CD4-positive, alpha-beta T cell treated with Interleukin-6 at 100 ng/mL for 8 hours (primary cell): ENCODE measurements around the gene C6orf52.
"Not testable (repeated sequence)": the region's sequence is repeated elsewhere in the genome, so short reads cannot be mapped to it uniquely, and the experiment has no call there.

Source experiments
- DNase-seq: peaks from one replicate; pipeline ENCODE4 v3.0.0-alpha.2; 2020; ENCODE audit warnings: mixed read lengths, low spot score

Gene C6orf52

DNA sequence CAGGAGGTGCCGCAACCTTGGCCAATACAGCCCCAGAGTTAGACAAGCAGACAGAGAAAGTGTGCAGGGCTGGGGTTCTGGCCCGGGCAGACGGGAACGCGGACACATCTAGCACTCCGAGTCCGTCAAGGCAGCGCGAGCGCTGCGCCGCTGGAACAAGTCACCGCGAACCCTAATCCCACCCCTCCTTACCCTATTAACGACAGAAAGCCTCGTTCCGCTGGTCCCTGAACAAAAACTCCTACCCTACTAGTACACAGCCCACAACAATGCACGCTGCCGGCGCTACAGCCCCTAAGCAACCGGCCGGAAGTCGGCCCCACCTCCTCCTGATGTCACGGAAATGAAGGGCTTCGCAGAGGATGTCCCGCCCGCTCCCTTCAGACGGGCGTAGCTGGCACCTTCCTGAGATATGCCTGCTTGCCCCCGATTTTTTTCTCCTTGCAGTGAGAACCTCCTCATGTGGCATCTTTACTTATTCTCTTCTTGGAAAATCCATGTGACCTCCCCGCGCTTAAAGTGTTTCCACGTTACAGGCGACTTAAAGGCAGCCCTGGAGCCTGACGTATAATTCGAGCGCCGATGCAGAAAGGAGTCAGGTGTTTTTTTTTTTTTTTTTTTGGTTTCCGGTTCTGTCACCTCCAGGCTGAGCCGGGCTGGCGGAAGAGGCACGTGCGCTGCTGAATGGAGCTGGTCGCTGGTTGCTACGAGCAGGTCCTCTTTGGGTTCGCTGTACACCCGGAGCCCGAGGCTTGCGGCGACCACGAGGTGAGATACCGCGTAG is at the start of gene C6orf52, which contains the start of gene PAK1IP1:
Gene C6orf52 (minus strand): TSS at position 315 of the 784 bp plus-strand sequence. CDS start 7,066 bp downstream, outside the sequence.
Gene PAK1IP1 (plus strand): TSS at position 671 of the 784 bp plus-strand sequence. CDS start 14 bp downstream, at position 685.
- DNase-seq: peak; percentile 92

DNA sequence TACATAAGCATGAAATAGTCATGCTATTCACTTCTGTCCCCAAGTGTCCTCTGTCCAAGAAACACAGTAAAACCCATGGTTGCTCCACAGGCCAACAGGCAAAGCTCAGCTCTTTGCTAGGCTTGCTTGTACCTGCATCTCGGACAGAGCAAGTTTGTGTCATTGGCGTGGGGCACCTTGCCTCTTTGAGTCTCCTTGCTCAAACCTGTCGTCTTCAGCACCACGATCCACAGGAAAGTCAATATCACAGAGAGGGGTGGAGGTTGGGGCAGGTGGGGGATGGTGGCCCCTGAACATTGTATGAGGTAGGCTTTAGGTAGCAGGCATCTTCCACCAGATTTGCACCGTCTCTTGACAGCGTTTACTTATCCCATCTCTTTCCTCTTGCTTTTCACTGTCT is 49.1 kb upstream of the C6orf52 start:
- DNase-seq: no peak

DNA sequence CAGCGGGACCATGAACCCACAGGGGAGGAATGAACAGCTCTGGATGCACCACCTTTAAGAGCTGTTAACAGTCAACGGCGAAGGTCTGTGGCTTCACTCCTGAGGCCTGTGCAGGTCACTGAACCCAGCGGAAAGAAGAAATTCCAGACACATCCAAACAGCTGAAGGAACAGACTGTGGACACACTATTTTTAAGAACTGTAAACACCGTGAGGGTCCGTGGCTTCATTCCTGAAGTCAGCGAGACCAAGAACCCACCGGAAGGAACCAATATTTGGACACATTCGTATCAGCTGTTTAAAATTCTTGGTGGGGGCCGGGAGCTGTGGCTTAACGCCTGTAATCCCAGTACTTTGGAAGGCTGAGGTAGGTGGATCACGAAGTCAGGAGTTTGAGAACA is 47.8 kb upstream of the C6orf52 start:
- no peak for DNase-seq

DNA sequence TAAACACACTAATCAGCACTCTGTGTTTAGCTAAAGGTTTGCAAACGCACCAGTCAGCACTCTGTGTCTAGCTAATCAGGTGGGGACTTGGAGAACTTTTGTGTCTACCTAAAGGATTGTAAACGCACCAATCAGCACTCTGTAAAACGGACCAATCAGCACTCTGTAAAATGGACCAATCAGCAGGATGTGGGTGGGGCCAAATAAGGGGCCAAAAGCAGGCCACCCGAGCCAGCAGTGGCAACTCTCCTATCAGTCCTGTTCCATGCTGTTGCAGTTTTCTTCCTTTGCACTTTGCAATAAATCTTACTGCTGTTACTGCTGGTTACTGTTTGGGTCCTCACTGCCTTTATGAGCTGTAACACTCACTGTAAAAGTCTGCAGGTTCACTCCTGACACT is 47.2 kb upstream of the C6orf52 start:
- DNase-seq: not testable (repeated sequence)

DNA sequence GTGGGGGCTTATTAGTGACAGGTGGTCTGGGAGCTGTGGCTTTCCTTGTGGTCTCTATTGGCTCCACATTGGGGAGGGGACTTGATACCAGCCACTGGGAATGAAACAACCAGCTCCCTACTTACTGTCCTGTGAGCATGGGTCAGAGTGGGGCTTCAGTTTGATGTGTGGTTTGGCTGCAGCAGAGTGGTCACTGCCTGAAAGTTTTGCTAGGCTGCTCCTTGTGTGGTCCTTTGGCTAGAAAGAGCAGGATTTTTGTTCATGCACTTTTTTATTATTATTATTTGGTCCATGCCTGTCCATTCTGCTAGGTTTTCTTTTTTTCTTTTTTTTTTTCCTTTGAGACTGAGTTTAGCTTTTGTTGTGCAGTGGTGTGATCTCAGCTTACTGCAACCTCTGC is 45.6 kb upstream of the C6orf52 start:
- DNase-seq: no peak

DNA sequence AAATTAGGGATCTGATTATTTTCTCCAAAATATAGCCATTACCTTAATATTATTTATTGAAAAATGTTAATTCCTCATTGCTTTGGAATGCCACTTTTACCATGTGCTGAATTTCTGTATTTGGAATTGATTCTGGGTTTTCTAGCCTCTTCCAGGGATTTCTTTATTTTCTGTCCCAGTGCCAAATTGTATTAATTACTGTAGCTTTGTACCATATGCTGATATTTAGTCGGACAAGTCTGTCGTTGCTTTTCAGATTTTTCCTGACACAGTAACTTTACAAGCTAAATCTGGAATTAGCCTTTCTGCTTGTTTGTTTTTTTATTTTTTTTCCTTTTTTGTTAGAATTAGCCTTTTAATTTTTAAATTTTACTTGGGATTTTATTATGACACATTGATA is 42.3 kb upstream of the C6orf52 start:
- DNase-seq: no peak

DNA sequence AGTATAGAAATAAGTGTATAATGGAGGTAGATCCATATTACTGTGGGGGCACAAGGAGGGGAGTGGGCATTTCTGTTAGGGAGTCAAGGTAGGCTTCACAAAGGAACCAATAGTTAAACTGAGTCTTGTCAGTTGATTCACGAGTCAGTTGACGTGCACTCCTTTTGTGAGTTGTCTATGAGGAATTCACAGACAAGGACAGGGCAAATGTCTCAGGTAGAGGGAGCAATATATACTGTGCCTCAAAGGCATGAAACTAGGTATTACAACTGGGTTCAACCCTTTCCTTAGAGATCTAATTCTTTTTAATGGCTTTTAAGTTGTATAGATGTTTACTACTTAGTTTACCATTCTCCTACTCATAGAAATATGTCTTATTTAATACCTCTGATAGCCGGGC is 39.4 kb upstream of the C6orf52 start:
- DNase-seq: no peak

DNA sequence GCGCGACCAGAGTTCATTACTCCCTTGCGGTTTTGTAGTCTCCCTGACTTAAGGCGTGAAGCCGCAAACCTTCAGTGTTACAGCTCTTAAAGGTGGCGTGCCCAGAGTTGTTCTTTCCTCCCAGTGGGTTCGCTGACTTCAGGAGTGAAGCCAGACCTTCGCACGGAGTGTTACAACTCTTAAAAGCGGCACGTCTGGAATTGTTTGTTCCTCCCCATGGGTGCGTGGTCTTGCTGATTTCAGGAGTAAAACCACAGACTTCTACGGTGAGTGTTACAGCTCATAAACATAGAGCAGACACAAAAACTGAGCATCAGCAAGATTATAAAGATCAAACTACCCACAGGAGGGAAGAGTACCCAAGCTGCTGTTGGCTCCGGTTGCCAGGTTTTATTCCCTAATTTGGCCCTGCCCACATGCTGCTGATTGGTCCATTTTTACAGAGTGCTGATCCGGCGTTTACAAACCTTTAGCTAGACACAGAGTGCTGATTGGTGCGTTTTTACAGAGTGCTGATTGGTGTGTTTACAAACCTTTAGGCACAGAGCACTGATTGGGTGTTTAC is 38.8 kb upstream of the C6orf52 start:
- DNase-seq: no peak

DNA sequence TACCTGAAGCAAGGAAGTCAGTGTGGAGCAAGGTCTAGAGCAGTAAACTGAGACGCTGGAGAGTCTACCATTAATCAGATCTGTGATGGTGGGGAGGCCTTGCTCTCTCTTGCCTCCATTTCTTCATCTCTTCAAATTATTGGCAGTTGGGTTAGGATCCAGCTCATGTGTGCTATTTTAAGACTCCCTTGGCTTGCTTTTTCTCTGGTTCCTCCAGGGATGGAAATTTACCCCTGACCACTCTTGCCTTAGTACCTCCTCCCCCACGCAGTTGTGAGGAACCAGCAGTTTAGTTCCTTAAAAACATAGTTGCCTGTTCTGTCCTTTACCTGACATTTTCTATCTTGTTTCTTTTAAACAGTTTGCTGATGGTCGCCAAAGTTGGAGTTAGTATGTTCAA is 35.8 kb upstream of the C6orf52 start:
- no peak for DNase-seq

DNA sequence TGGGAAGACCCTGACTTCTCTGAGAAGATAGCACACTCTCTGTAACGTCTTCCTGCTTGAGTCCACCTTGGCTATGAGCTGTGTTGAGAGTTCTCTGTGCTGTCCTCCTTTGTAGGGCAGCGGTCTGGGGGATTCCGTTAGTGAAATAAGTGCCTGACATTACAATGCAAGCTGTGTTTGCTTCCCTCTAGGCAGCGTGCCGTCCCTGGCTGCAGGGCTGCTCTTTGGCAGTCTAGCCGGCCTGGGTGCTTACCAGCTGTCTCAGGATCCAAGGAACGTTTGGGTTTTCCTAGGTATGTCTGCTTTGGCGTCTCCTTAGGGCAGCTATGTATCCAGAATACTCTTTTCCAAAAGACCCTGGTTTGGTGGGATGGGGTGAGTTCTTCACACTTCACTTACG is 31.3 kb upstream of the C6orf52 start:
- no peak for DNase-seq

DNA sequence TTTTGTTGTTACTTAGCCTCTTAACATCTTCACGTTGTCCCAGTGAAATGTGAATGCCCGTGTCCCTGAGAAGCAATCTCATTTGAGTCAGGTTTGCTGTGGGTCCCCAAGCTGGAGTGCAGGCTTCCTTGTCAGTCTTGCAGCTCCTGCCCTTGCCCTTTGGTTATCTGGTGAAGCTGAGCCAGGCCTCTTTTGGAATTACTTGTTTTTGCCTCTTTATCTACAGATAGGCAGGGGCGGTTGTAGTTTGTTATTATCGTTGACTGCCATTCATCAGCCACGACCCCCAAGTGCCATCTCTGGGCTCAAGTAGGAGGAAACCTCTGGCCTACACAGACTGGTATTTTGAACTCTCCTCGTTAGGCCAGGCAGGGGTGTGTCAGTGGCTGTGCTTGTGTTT is 30.6 kb upstream of the C6orf52 start:
- no peak for DNase-seq

DNA sequence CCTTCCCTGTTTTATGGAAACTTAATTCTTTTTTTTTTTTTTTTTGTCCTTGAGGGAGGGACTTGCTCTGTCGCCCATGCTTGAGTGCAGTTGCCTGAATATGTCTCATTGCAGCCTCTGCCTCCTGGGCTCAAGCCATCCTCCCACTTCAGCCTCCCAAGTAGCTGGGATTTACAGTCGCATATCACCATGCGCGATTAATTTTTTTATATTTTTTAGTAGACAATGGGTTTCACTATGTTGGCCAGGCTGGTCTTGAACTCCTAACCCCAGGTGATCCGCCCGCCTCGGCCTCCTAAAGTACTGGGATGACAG is 29.1 kb upstream of the C6orf52 start:
- DNase-seq: no peak

DNA sequence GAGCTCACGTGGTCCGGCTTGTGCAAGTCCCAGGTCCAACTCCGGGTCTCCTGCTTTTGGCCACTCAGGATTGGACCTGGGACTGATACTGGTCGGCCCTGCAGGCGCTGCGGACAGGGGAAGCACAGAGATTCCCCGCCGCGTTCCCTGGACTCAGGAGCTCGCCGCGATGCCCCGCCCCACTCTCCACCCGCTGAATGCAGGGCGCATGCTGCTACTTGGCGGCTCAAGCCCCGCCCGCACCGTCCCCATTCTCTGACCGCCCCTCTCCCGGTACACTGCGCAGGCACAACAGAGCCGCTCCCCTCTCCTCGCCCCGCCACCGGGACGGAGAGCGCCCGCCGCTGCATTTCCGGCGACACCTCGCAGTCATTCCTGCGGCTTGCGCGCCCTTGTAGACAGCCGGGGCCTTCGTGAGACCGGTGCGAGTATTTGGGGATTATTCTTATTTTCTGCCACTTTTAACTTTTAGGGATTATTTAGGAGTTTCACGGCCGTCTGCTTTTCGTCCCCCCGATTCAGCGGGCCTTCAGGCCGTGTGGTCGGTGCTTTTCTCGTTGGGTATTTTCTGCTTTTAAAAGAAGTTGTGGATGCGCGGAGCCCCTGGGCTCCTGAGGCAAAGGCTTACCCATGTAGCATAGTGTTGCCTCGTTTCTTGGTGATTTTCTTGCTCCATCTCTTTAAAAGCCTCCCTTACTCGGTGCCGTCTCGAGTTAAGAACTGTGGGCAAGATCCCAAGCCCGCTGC is 28.6 kb upstream of the C6orf52 start, which contains the start of gene TMEM14C:
Gene TMEM14C (plus strand): TSS at position 251 of the 747 bp plus-strand sequence. CDS start 1,544 bp downstream, outside the sequence.
- peak; percentile 81 for DNase-seq

DNA sequence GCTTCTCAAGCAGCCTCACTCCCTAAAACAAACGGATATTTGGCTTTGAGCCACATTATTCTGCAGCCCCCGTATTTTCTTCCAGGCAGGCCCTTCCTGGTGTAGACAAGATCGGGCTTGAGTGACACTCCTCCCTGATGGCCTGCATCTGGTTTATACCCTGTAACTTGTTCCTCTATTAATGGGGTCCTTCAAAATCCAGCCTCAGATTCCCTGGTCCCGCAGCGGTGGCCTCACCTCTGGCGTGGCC is 28.1 kb upstream of the C6orf52 start:
- no peak for DNase-seq

DNA sequence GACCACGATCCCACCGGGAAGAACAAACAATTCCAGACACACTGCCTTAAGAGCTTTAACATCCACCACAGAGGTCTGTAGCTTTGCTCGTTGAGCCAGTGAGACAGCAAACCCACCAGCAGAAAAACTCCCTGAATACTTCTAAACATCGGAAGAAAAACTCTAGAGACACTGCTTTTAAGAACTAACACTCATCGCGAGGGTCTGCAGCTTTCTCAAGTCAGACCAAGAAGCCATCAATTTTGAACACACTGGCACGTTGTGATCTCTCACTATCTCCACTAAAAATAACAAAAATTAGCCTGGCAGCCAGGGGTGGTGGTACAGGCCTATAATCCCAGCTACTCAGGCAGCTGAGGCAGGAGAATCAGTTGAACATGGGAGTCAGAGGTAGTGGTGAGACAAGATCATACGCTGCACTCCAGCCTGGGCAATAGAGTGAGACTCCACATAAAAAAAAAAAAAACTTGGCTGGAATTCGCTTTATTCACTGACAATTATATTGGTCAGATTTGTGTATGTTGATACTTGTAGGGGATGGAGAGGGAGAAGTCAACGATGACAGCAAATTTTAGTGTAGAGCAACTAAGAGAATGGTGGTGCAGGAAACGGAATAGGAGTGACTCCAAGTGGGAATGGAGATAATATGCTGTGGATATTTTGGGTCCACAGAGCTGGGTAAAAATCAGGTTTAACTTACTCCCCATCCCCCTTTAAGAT is 27.6 kb upstream of the C6orf52 start:
- no peak for DNase-seq

DNA sequence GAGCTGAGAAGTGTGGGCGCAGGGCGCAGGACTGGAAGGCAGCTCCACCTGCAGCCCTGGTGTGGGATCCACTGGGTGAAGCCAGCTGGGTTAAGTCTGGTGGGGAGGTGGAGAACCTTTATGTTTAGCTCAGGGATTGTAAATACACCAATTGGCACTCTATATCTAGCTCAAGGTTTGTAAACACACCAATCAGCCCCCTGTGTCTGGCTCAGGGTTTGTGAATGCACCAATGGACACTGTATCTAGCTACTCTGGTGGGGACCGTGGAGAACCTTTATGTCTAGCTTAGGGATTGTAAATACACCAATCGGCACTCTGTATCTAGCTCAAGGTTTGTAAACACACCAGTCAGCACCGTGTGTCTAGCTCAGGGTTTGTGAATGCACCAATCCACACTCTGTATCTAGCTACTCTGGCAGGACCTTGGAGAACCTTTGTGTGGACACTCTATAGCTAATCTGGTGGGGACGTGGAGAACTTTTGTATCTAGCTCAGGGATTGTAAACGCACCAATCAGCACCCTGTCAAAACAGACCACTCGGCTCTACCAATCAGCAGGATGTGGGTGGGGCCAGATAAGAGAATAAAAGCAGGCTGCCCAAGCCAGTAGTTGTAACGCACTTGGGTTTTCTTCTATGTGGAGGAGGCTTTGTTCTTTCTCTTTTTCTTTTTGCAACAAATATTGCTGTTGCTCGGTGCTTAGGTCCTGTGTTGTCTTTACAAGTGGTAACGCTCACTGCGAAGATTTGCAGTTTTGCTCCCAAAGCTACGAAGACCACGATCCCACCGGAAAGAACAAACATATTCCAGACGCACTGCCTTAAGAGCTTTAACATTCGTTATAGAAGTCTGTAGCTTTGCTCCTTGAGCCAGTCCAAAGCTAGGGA is 26.8 kb upstream of the C6orf52 start:
- DNase-seq: not testable (repeated sequence)

DNA sequence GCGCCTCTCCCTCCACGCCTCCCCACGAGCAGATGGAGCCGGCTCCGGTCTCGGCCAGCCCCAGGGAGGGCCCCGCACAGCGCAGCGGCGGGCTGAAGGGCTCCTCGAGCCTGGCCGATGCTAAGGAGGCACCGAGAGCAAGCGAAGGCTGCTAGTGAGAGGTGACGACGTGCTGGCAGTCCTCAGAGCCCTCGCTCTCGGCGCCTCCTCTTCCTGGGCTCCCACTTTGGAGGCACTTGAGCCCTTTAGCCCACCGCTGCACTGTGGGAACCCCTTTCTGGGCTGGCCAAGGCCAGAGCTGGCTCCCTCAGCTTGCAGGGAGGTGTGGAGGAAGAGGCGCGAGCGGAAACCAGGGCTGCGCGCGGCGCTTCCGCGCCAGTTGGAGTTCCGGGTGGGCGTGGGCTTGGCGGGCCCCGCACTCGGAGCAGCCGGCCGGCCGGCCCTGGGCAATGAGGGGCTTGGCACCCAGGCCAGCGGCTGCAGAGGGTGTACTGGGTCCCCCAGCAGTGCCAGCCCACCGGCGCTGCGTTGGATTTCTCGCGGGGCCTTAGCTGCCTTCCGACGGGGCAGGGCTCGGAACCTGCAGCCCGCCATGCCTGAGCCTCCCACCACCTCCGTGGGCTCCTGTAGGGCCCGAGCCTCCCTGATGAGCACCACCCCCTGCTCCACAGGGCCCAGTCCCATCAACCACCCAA is 26.0 kb upstream of the C6orf52 start:
- peak; percentile 36 for DNase-seq

DNA sequence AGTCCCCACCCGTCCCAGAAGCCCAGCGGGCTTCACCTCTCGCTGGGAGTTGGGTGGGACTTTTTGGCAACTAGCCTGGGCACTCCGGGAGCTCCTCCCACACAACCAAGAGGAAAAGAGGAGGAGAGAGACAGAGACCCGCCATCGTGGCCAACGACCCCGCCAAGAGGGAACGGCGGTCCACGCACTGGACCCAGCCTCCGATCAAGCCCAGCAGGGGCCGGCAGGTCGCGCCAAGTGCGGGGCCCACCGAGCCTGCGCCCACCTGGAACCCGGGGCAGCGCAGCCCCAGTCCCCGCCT is 25.5 kb upstream of the C6orf52 start:
- DNase-seq: no peak

DNA sequence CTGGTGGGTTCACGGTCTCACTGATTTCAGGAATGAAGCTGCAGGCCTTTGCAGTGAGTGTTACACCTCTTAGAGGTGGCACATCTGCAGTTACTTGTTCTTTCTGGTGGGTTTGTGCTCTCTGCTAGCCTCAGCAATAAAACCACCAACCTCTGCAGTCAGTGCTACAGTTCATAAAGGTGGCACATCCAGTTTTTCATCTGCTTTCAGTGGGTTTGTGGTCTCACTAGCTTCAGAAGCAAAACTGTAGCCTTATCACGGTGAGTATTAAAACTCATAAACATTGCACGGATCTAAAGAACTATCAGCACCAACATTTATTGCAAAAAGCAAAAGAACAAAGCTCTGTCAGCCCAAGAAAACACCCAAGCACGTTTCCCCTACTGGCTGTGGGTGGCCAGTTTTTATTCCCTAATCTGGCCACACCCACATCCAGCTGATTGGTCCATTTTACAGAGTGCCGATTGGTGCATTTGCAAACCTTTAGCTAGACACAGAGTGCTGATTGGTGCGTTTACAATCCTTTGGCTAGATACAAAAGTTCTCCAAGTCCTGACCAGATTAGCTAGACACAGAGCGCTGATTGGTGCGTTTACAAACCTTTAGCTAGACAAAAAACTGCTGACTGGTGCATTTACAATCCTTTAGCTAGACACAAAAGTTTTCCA is 25.0 kb upstream of the C6orf52 start:
- DNase-seq: no peak

DNA sequence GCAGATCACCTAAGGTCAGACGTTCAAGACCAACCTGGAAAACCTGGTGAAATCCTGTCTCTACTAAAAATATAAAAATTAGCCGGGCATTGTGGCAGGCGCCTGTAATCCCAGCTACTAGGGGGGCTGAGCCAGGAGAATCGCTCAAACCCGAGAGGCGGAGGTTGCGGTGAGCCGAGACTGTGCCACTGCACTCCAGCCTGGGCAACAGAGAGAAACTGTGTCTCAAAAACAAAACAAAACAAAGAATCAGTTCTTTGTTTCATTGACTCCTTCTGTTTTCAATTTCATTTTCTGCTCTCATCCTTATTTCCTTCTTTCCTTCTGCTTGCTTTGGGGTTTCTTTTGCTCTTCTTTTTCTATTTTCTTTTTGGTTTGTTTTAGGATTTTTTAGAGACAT is 19.5 kb upstream of the C6orf52 start:
- no peak for DNase-seq

DNA sequence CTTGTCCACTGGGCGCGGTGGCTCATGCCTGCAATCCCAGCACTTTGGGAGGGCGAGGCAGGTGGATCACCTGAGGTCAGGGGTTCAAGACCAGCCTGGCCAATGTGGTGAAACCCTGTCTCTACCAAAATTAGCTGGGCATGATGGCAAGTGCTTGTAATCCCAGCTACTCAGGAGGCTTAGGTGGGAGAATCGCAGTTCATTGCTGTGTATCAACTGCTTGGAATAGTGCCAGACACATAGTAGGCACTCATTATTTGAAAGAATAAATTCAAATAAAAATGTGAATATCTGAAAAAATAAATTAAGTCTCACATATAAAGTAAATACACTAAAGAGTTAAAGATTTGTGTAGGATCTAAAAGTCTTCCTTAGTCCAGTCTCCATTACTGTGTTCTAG is 2.2 kb upstream of the C6orf52 start:
- DNase-seq: no peak
